HG03378 (cell line): ENCODE measurements around the gene CBX4.

Experiments used
- ATAC-seq: cut with Tn5 transposase; IDR thresholded peaks from one replicate; pipeline ENCODE4 v1.9.1; 2021; ENCODE audit warnings: mild to moderate bottlenecking, moderate library complexity; ENCODE audit not compliant: unreplicated experiment

The CBX4 gene

GRCh38 chr17:79839356-79840268 lies at the start of gene CBX4:
Gene CBX4, minus strand, starts transcription at chr17:79839440. Its CDS starts 189 bp downstream, at chr17:79839251.
- no peak for ATAC-seq

- ATAC-seq, result no peak
Measured at GRCh38 chr17:79888009-79888540, 48.8 kb upstream of the CBX4 start.

GRCh38 chr17:79887451-79887991 lies 48.3 kb upstream of the CBX4 start:
- no peak for ATAC-seq

- ATAC-seq, result no peak
Measured at GRCh38 chr17:79883202-79883601, 44.0 kb upstream of the CBX4 start.

DNA sequence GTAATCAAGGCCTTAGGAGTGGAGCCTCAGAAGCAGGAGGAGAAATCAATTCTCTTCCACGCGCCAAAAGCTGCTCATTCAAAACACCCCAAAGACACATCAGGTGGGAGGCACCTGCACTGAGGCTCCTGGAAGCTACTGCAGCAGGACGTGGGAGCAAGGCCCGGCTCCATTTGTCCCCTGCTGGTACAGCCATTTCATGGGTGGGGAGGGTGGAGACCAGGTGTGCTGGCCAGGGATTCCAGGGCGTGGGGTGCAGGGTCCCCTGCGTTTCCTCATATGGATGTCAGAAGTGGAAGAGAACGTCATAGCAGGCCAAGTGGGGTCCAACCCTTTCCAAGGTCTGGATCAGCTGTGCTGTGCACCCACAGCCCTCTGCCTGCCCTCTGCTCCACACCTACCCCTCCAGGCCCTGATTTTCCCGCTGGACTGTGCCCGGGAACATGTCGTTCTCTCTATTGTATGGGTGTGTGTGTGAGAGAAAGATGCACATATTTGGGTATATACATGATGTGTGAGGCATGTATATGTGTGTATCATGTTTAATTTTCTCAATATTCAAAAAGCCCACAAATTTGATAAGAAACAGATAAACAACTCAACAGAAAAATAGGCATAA lies 39.2 kb upstream of the CBX4 start:
- ATAC-seq, result no peak

DNA sequence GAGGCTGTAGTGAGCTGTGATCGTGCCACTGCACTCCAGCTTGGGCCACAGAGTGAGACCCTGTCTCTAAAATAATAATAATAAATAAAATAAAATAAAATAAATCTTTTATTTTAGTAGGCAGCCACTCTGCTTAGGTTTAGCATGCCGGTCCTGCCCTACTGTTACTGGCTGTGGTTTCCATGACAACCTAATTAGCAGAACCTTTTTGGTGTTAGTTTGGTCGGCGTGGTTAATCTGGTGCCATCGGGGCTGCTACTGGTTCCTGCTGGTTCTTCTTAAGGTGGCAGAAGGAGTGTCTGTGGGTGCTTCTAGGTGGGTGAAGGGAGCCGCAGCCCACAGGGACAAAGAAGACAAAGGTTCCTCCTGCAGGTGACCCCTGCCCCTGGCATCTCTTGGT lies 37.8 kb upstream of the CBX4 start:
- ATAC-seq, result no peak

DNA sequence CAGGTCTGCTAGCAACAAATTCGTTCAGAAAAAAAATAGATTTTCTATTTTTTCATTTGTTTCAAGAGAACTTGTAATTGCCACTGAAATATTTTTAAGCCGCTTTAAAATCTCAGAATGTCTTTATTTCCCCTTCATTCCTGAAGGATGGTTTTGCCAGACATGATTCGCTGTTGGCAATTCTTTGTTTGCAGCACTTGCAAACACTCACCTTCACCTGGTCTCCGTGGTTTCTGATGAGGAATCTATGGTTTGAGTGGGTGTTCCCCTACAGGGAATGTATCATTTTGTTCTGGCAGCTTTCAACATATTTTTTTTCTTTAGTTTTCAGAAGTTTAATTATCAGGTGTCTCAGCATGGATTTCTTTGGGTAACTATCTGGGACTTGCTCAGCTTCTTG lies 36.3 kb upstream of the CBX4 start:
- ATAC-seq, result no peak

- ATAC-seq, result no peak
Measured at GRCh38 chr17:79874329-79874981, 35.2 kb upstream of the CBX4 start.

DNA sequence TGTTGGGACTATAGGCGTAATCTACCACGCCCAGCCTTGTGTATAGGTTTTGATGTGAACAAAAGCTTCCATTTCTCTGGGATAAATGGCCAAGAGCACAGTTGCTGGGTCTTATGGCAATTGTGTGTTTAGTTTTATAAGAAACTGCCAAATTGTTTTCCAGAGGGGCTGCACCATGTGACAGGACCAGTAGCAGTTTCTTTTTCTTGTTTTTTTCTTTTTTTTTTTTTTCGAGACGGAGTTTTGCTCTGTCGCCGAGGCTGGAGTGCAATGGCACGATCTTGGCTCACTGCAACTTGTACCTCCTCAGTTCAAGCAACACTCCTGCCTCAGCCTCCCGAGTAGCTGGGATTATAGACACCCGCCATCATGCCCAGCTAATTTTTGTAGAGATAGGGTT lies 34.3 kb upstream of the CBX4 start:
- ATAC-seq, result no peak

GRCh38 chr17:79872762-79873161 lies 33.5 kb upstream of the CBX4 start:
- ATAC-seq, result no peak

DNA sequence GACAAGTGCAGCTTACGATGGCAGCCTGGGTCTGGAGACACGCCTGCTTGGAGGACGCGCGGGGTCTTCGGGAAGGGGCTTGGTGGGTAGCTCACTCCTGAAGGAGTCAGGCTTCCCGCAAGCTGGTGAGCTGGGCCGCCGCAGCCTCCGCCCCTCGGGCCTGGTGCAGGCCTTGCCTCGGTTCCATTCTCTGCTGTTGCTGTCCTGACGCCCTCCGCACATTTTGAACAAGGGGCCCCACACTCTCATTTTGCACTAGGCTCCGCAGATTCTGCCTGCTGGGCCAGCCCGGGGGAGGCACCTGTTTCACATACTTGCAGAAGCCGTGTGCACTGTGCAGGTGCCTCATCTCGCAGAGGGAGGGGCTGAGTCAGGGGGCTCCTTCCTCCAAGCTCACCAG lies 31.9 kb upstream of the CBX4 start:
- no peak for ATAC-seq

GRCh38 chr17:79870540-79870939 lies 31.3 kb upstream of the CBX4 start:
- ATAC-seq, result no peak

DNA sequence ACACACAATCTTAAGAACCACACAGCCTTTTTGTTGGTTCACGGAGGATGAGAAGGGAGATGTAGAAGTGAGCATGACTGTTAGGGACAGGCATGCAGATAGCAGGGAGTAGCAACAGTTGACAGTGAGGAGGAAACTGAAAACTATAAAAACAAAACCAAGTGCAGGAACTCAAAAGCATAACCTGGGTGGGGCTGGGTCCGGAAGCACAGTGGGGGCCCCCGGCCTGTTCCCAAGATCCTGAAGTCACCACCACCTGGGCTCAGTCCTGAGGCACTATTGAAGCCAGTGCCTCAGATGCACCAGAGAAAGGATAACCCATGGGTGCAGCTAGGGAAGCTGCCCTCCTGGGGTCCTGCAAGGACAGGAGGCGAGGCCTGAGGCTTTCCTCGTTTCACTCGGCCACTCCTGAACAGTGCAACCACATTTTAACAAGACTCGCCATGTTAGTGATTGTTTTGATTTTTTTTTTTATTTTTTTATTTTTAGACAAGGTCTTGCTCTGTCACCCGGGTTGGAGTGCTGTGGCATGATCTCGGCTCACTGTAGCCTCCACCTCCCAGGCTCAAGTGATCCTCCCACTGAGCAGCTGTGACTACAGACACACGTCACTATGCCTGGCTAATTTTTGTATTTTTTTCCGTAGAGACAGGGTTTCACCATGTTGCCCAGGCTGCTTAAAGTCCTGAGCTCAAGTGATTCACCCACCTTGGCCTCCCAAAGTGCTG lies 27.7 kb upstream of the CBX4 start:
- no peak for ATAC-seq

- no peak for ATAC-seq
Measured at GRCh38 chr17:79865351-79866210, 26.3 kb upstream of the CBX4 start.

DNA sequence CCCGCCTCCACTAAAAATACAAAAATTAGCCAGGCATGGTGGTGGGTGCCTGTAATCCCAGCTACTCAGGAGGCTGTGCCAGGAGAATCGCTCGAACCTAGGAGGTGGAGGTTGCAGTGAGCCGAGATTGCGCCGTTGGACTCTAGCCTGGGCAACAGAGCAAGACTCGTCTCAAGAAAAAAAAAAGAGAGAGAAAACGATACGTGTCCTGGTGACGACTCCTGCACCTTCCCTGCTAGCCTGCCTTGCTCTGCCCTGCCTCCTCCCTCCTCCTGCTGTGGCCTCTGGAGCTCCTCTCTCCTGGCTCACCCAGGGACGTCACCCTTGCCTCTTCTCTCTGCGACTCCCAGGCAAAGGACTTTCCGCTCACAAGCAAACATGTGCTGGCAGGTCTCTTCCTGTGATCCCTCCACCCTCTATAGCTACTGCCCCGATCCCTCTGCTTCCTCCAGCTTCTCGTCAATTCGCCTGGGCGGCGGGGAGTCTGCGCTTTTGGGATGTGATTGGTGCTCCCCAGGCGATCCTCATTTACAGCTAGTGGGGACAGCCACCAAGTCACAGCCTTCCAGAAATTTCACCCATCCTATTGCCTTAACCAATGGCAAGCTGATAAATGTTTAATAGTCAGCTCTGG lies 25.5 kb upstream of the CBX4 start:
- no peak for ATAC-seq

- ATAC-seq, result no peak
Measured at GRCh38 chr17:79864147-79864546, 24.9 kb upstream of the CBX4 start.

DNA sequence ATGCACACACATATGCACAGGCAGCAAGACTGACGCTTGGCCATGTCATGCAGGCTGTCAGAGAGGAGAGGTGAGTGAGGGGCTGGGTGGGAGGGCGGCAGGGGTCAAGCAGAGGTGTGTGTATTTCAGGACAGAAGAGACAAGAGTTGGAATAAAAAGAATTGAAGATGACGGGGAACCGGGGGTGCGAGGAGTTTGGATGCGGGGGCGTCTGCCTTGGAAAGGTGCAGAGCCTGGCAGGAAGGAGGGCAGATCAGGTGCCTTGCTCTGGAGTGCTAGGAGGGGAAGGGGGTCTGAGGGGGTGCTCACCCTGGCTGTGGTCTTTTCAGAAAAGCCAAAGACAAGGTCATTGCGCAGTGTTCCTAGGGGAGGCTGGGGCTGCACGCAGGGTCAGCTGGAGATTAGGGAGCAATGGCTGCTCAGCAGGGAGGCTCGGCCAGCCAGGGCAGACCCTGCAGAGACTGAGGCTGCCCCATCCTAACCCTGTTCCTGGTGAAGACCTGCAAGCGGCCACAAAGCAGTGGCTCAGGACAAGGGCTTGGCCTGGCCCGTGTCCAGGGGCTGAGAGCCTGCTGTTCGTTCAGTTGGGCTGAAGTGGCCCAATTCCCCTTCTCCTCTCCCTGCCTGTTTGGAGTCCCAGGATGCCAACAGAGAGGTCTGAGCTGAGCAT lies 23.7 kb upstream of the CBX4 start:
- no peak for ATAC-seq

- no peak for ATAC-seq
Measured at GRCh38 chr17:79862238-79862637, 23.0 kb upstream of the CBX4 start.
